ENCODE data around the gene C9.
A peak's percentile ranks its signal among the peaks of the same experiment; 100 is the strongest.
"Not testable (repeated sequence)": the region's sequence is repeated elsewhere in the genome, so short reads cannot be mapped to it uniquely, and the experiment has no call there.

Gene C9

DNA sequence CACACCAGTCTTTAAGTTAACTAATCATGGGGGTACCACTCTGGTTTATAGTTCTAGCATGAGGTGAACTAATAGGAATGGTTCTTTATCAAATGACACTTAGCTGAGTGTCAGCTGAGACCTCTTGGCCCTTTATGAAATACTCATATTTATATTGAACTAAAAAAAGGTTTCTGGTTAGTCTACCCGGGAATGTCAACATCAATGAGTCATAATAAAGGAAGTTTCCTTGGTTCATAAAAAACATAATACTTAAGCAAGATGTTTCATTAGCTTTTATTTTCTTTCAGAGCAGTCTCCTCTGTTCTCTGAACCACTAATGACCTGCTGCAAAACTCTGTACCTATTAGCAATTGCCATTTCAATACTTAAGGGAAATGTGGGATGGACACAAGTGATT is 46.8 kb upstream of the C9 start:
- Histone ChIP-seq H2BK12ac (ENCODE audit: low read length in 2 of 2) (no peak overlapping the region), H3K36me3 (ENCODE audit: control insufficient read depth in 1 of 2, insufficient read depth in 2 of 2, low read depth in 1 of 2, low read length in 2 of 2) (peaks cover 8 to 90% of the 10 kb centered on the region in 2 experiments), H3K18ac (ENCODE audit: low read depth in 1 of 2, low read length in 2 of 2) (no peak overlapping the region), H2BK5ac (ENCODE audit: low read depth, low read length, poor library complexity, severe bottlenecking) (no peak overlapping the region), H2AFZ (ENCODE audit: low read depth, low read length) (no peak overlapping the region), H3K27me3 (ENCODE audit: control insufficient read depth in 1 of 2, insufficient read depth in 1 of 2, low read length in 2 of 2) (no peaks in the 10 kb centered on the region), H3K23ac (ENCODE audit: low read length in 2 of 2) (no peak overlapping the region), H3K4me1 (ENCODE audit: control insufficient read depth, insufficient read depth, low read depth, low read length) (no peaks in the 10 kb centered on the region), H3K9ac (ENCODE audit: low read length) (peak overlapping the region; percentile 28), H2BK15ac (ENCODE audit: low read depth, poor library complexity, severe bottlenecking) (no peak overlapping the region), H2BK120ac (ENCODE audit: low read depth, low read length) (no peak overlapping the region), H4K8ac (ENCODE audit: low read length) (no peak overlapping the region), H3K4ac (ENCODE audit: low read depth in 1 of 2, low read length in 2 of 2) (no peak overlapping the region), H4K91ac (ENCODE audit: low read length) (no peak overlapping the region), H3K4me2 (ENCODE audit: low read length, poor library complexity, severe bottlenecking) (no peak overlapping the region), H3K14ac (ENCODE audit: low read length in 2 of 2) (no peak overlapping the region), H2AK5ac (ENCODE audit: low read length, severe bottlenecking) (no peak overlapping the region), H3K4me3 (ENCODE audit: insufficient read depth in 1 of 2, low read depth in 1 of 2, low read length in 2 of 2) (peak overlapping the region in 1 of 2 experiments; percentile 3), H3K9me3 (ENCODE audit: control insufficient read depth, low read length) (no peaks in the 10 kb centered on the region), H3K79me1 (replicated peaks; ENCODE audit: low read length, poor library complexity, severe bottlenecking) (peaks cover 3% of the 10 kb centered on the region), H3K27ac (ENCODE audit: low read length, poor library complexity, severe bottlenecking) (peak overlapping the region; percentile 39)
- WGBS = no CpG with 5 or more reads among the region's 1 CpG
- peak; percentile 61 for DNase-seq

DNA sequence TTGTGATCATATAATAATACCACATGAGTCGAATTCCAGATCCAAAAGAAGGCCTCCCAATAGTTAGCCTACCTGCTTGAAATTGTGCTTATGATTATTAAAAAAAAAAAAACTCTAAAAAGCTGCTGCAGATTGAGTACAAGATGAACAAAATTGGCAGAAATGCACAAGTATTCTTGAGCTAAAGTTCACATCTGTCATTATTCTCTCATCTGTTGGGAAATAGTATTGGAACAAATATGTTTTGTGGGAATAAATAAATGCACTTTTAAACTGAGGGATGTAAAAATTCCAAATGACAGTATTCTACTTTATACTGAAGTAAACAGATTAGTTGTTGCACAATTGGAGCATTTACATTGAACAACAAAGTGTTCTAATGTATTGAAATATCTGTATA is 44.7 kb upstream of the C9 start:
- H3K14ac ChIP-seq (ENCODE audit: low read length in 2 of 2) = no peak overlapping the region
- H2BK15ac ChIP-seq (ENCODE audit: low read depth, poor library complexity, severe bottlenecking) = no peak overlapping the region
- H3K4ac ChIP-seq (ENCODE audit: low read depth in 1 of 2, low read length in 2 of 2) = no peak overlapping the region
- peaks cover 12 to 84% of the 10 kb centered on the region in 2 experiments for H3K36me3 ChIP-seq (ENCODE audit: control insufficient read depth in 1 of 2, insufficient read depth in 2 of 2, low read depth in 1 of 2, low read length in 2 of 2)
- peak overlapping the region; percentile 30 for H3K9ac ChIP-seq (ENCODE audit: low read length)
- H2AK5ac ChIP-seq (ENCODE audit: low read length, severe bottlenecking) = no peak overlapping the region
- no peak overlapping the region for H3K18ac ChIP-seq (ENCODE audit: low read depth in 1 of 2, low read length in 2 of 2)
- H2AFZ ChIP-seq (ENCODE audit: low read depth, low read length) = no peak overlapping the region
- no peaks in the 10 kb centered on the region for H3K9me3 ChIP-seq (ENCODE audit: control insufficient read depth, low read length)
- DNase-seq = no peak
- H2BK12ac ChIP-seq (ENCODE audit: low read length in 2 of 2) = no peak overlapping the region
- H3K23ac ChIP-seq (ENCODE audit: low read length in 2 of 2) = no peak overlapping the region
- no peak overlapping the region for H2BK5ac ChIP-seq (ENCODE audit: low read depth, low read length, poor library complexity, severe bottlenecking)
- H3K4me3 ChIP-seq (ENCODE audit: insufficient read depth in 1 of 2, low read depth in 1 of 2, low read length in 2 of 2) = no peak overlapping the region
- no peak overlapping the region for H3K4me2 ChIP-seq (ENCODE audit: low read length, poor library complexity, severe bottlenecking)
- H4K91ac ChIP-seq (ENCODE audit: low read length) = no peak overlapping the region
- no CpG with 5 or more reads among the region's 1 CpG for WGBS
- H3K79me1 ChIP-seq (replicated peaks; ENCODE audit: low read length, poor library complexity, severe bottlenecking) = peaks cover 4% of the 10 kb centered on the region
- H2BK120ac ChIP-seq (ENCODE audit: low read depth, low read length) = no peak overlapping the region
- peaks cover 1% of the 10 kb centered on the region for H3K4me1 ChIP-seq (ENCODE audit: control insufficient read depth, insufficient read depth, low read depth, low read length)
- no peaks in the 10 kb centered on the region for H3K27me3 ChIP-seq (ENCODE audit: control insufficient read depth in 1 of 2, insufficient read depth in 1 of 2, low read length in 2 of 2)
- H4K8ac ChIP-seq (ENCODE audit: low read length) = no peak overlapping the region
- no peak overlapping the region for H3K27ac ChIP-seq (ENCODE audit: low read length, poor library complexity, severe bottlenecking)

- no peak overlapping the region for H3K27ac ChIP-seq (ENCODE audit: low read length, poor library complexity, severe bottlenecking)
These were observed 41.0 kb upstream of the C9 start for GRCh38 chr5:39405083-39405843.

GRCh38 chr5:39403761-39404160 is 39.5 kb upstream of the C9 start:
- H3K27me3 ChIP-seq (ENCODE audit: control insufficient read depth in 1 of 2, insufficient read depth in 1 of 2, low read length in 2 of 2); H2AFZ ChIP-seq (ENCODE audit: low read depth, low read length); H3K4me3 ChIP-seq (ENCODE audit: insufficient read depth in 1 of 2, low read depth in 1 of 2, low read length in 2 of 2); H4K91ac ChIP-seq (ENCODE audit: low read length); H3K9ac ChIP-seq (ENCODE audit: low read length); H3K4me1 ChIP-seq (ENCODE audit: control insufficient read depth, insufficient read depth, low read depth, low read length); H2BK12ac ChIP-seq (ENCODE audit: low read length in 2 of 2); DNase-seq; H2AK5ac ChIP-seq (ENCODE audit: low read length, severe bottlenecking); H2BK120ac ChIP-seq (ENCODE audit: low read depth, low read length); H3K14ac ChIP-seq (ENCODE audit: low read length in 2 of 2); H3K27ac ChIP-seq (ENCODE audit: low read length, poor library complexity, severe bottlenecking); H3K23ac ChIP-seq (ENCODE audit: low read length in 2 of 2); H3K4ac ChIP-seq (ENCODE audit: low read depth in 1 of 2, low read length in 2 of 2); H4K8ac ChIP-seq (ENCODE audit: low read length); H2BK5ac ChIP-seq (ENCODE audit: low read depth, low read length, poor library complexity, severe bottlenecking); H3K79me1 ChIP-seq (replicated peaks; ENCODE audit: low read length, poor library complexity, severe bottlenecking); H2BK15ac ChIP-seq (ENCODE audit: low read depth, poor library complexity, severe bottlenecking); H3K18ac ChIP-seq (ENCODE audit: low read depth in 1 of 2, low read length in 2 of 2); H3K4me2 ChIP-seq (ENCODE audit: low read length, poor library complexity, severe bottlenecking); H3K9me3 ChIP-seq (ENCODE audit: control insufficient read depth, low read length): not testable (repeated sequence)
- 100% methylated on average over 1 of the region's 3 CpGs for WGBS
- H3K36me3 ChIP-seq (ENCODE audit: control insufficient read depth in 1 of 2, insufficient read depth in 2 of 2, low read depth in 1 of 2, low read length in 2 of 2) = peaks cover 10 to 72% of the 10 kb centered on the region in 2 experiments

More at GRCh38 chr5:39405083-39405843, 41.0 kb upstream of the C9 start:
- 54% methylated on average over 3 of the region's 5 CpGs for WGBS
- no peak overlapping the region for H3K4me2 ChIP-seq (ENCODE audit: low read length, poor library complexity, severe bottlenecking)
- no peak overlapping the region for H2AFZ ChIP-seq (ENCODE audit: low read depth, low read length)
- no peak overlapping the region for H4K8ac ChIP-seq (ENCODE audit: low read length)
- no peak overlapping the region for H2BK12ac ChIP-seq (ENCODE audit: low read length in 2 of 2)
- H2BK5ac ChIP-seq (ENCODE audit: low read depth, low read length, poor library complexity, severe bottlenecking) = no peak overlapping the region
- H3K14ac ChIP-seq (ENCODE audit: low read length in 2 of 2) = no peak overlapping the region
- H3K27me3 ChIP-seq (ENCODE audit: control insufficient read depth in 1 of 2, insufficient read depth in 1 of 2, low read length in 2 of 2) = no peaks in the 10 kb centered on the region
- no peak overlapping the region for H3K23ac ChIP-seq (ENCODE audit: low read length in 2 of 2)
- no peak overlapping the region for H2AK5ac ChIP-seq (ENCODE audit: low read length, severe bottlenecking)
- peak overlapping the region; percentile 37 for H3K9ac ChIP-seq (ENCODE audit: low read length)
- H2BK15ac ChIP-seq (ENCODE audit: low read depth, poor library complexity, severe bottlenecking) = no peak overlapping the region
- H3K79me1 ChIP-seq (replicated peaks; ENCODE audit: low read length, poor library complexity, severe bottlenecking) = peaks cover 4% of the 10 kb centered on the region
- H3K4me1 ChIP-seq (ENCODE audit: control insufficient read depth, insufficient read depth, low read depth, low read length) = peaks cover 6% of the 10 kb centered on the region
- no peak overlapping the region for H2BK120ac ChIP-seq (ENCODE audit: low read depth, low read length)
- no peak overlapping the region for H3K4me3 ChIP-seq (ENCODE audit: insufficient read depth in 1 of 2, low read depth in 1 of 2, low read length in 2 of 2)
- no peak overlapping the region for H3K4ac ChIP-seq (ENCODE audit: low read depth in 1 of 2, low read length in 2 of 2)
- H3K36me3 ChIP-seq (ENCODE audit: control insufficient read depth in 1 of 2, insufficient read depth in 2 of 2, low read depth in 1 of 2, low read length in 2 of 2) = peaks cover 10 to 87% of the 10 kb centered on the region in 2 experiments
- H3K18ac ChIP-seq (ENCODE audit: low read depth in 1 of 2, low read length in 2 of 2) = peak overlapping the region in 1 of 2 experiments; percentile 43
- H3K9me3 ChIP-seq (ENCODE audit: control insufficient read depth, low read length) = no peaks in the 10 kb centered on the region
- no peak overlapping the region for H4K91ac ChIP-seq (ENCODE audit: low read length)
- DNase-seq = peak; percentile 31

Data from mesenchymal stem cell (in vitro differentiated cells and primary cell).